Peyer's patch (tissue), 4 donors: ENCODE data around the gene SPSB2.

ENCODE experiments used
- POLR2A ChIP-seq, 2 donors: fragments of 450-650 bp; IDR thresholded peaks; one replicate each; pipeline ENCODE4 v1.5.1; 2017; ENCODE audit warnings: antibody characterized with exemption in 2 of 2, mild to moderate bottlenecking in 2 of 2, moderate library complexity in 2 of 2
- TF ChIP-seq, protein P1 (sequence below), 6 experiments: fragments of 450-650 bp in 4 of 6; fragments of 200-600 bp in 2 of 6; sonication (generic) in 1 of 6; IDR thresholded peaks; one replicate each; pipeline ENCODE4 v1.5.1; 2017 to 2019; ENCODE audit warnings: antibody characterized with exemption in 6 of 6, mild to moderate bottlenecking in 3 of 6, moderate library complexity in 1 of 6

- TF ChIP-seq, protein P1, sequence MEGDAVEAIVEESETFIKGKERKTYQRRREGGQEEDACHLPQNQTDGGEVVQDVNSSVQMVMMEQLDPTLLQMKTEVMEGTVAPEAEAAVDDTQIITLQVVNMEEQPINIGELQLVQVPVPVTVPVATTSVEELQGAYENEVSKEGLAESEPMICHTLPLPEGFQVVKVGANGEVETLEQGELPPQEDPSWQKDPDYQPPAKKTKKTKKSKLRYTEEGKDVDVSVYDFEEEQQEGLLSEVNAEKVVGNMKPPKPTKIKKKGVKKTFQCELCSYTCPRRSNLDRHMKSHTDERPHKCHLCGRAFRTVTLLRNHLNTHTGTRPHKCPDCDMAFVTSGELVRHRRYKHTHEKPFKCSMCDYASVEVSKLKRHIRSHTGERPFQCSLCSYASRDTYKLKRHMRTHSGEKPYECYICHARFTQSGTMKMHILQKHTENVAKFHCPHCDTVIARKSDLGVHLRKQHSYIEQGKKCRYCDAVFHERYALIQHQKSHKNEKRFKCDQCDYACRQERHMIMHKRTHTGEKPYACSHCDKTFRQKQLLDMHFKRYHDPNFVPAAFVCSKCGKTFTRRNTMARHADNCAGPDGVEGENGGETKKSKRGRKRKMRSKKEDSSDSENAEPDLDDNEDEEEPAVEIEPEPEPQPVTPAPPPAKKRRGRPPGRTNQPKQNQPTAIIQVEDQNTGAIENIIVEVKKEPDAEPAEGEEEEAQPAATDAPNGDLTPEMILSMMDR (IDR thresholded peaks at IDR 0.05) = no peak
- TF ChIP-seq POLR2A (IDR thresholded peaks at IDR 0.05) = no peak
Observed at GRCh38 chr12:6915789-6916285, 42.7 kb upstream of the SPSB2 start.
